Measurements from ENCODE around the gene SARDH. TPM values are rescaled to one million over a fixed set of nuclear protein-coding genes. Genes with fewer than 3 reads are reported as not detected.

SARDH gene
- total and polyA plus RNA-seq, 2 of the 13 experiments (the other 11 are each of a cell fraction or from before 2014, with no cell fraction given) = 11.6 to 34.9 TPM

- Histone ChIP-seq H3K9me3 (ENCODE audit: low read length) (no peaks in the 10 kb centered on the region), H3K79me2 (ENCODE audit: insufficient read depth, low read length) (no peaks in the 10 kb centered on the region), H3K9ac (ENCODE audit: insufficient read depth, low read depth, low read length) (no peak overlapping the region), H2AFZ (ENCODE audit: low read length) (no peak overlapping the region), H3K27ac (ENCODE audit: extremely low read length, insufficient read depth, low read length) (no peak overlapping the region), H3K4me2 (ENCODE audit: low read depth, low read length) (no peak overlapping the region), H3K27me3 (ENCODE audit: control insufficient read depth in 1 of 2, insufficient read depth in 2 of 2, low read length in 2 of 2) (peaks cover 30 to 97% of the 10 kb centered on the region in 2 experiments), H3K36me3 (replicated peaks in 1 of 2; ENCODE audit: control insufficient read depth in 1 of 2, insufficient read depth in 2 of 2, low read length in 2 of 2) (no peaks in the 10 kb centered on the region), H4K20me1 (ENCODE audit: insufficient read depth, low read length) (peaks cover 6% of the 10 kb centered on the region; the same call in 1 of the 2 replicates), H3K4me3 (replicated peaks in 1 of 3; ENCODE audit: insufficient read depth in 1 of 3, low read depth in 2 of 3, low read length in 3 of 3) (no peak overlapping the region), H3K4me1 (ENCODE audit: insufficient read depth, low read length) (no peaks in the 10 kb centered on the region)
- no TSS peak for BruUV-seq (replicated peaks)
- in situ Hi-C loops (cut with HindIII; ENCODE audit: extremely low pct_ligation_motif_present, low pct_unique_long_range_greater_than_20kb) (no loop called here), intact Hi-C loops (cut with micrococcal nuclease; ENCODE audit: unreplicated experiment) (no loop called here)
- ATAC-seq = no peak
- CTCF ChIA-PET (ENCODE audit: low intra/inter-chr PET ratio, low total read pairs) = no interaction called here
- 33% methylated on average over 7 of the region's 8 CpGs for WGBS (ENCODE audit: low lambda C conversion rate)
- FAIRE-seq = no peak
- POLR2A ChIA-PET = no interaction called here
- no peak for DNase-seq (ENCODE audit: low spot score)
- TF ChIP-seq ARHGAP35 (CRISPR knock-in tag; IDR thresholded peaks at IDR 0.05; ENCODE audit: borderline replicate concordance) (no peak), YY1 (IDR thresholded peaks at IDR 0.05; ENCODE audit: insufficient read depth, insufficient replicate concordance, low read depth, low read length) (no peak), HNF4A (CRISPR knock-in tag; IDR thresholded peaks at IDR 0.05) (no peak), IRX3 (CRISPR knock-in tag; IDR thresholded peaks at IDR 0.05; ENCODE audit: borderline replicate concordance, low read depth) (no peak), ZNF792 (CRISPR knock-in tag; IDR thresholded peaks at IDR 0.05) (no peak)
Observed at GRCh38 chr9:133638076-133638475, 100.1 kb downstream of the SARDH start.

DNA sequence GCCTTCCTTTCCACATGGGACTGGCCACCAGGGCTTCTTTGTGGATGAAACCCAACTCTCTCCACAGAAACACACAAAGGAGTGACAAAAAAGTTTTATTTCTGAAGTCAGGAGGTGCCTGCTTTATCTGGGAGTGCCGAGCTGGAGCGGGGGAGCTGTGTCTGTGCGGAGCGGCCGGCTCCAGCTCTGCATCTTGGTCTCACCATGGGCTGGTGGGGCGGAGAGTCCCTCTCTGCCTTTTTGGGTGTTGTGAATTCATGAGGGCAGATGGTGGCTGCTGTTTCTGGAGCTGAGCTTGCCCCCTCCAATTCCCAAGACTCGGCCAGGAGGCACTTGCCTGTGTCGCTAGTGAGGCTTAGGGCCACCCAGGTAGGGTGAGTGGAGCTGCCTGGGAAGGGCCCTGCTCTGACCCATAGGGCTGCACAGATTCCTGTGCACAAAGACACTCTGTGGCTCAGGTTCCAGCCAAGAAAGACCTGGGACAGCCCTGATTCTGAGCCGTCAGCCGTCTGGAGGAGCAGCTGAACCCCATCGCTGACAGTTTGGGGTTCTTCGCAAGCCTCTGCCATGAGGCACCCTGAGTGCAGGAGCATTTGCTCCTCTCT, 100.6 kb downstream of the SARDH start:
- no peaks in the 10 kb centered on the region for H3K4me1 ChIP-seq (ENCODE audit: insufficient read depth, low read length)
- no peak overlapping the region for H3K27ac ChIP-seq (ENCODE audit: extremely low read length, insufficient read depth, low read length)
- TF ChIP-seq ZNF605 (CRISPR knock-in tag; IDR thresholded peaks at IDR 0.05) = no peak
- no peaks in the 10 kb centered on the region for H3K36me3 ChIP-seq (replicated peaks in 1 of 2; ENCODE audit: control insufficient read depth in 1 of 2, insufficient read depth in 2 of 2, low read length in 2 of 2)
- POLR2A ChIA-PET = no interaction called here
- peaks cover 31 to 96% of the 10 kb centered on the region in 2 experiments for H3K27me3 ChIP-seq (ENCODE audit: control insufficient read depth in 1 of 2, insufficient read depth in 2 of 2, low read length in 2 of 2)
- intact Hi-C loops (cut with micrococcal nuclease; ENCODE audit: unreplicated experiment) = no loop called here
- WGBS (ENCODE audit: low lambda C conversion rate) = 13% methylated on average over 6 of the region's 12 CpGs
- in situ Hi-C loops (cut with HindIII; ENCODE audit: extremely low pct_ligation_motif_present, low pct_unique_long_range_greater_than_20kb) = no loop called here
- peaks cover 6% of the 10 kb centered on the region; the same call in 1 of the 2 replicates for H4K20me1 ChIP-seq (ENCODE audit: insufficient read depth, low read length)
- no peak overlapping the region for H3K4me3 ChIP-seq (replicated peaks in 1 of 3; ENCODE audit: insufficient read depth in 1 of 3, low read depth in 2 of 3, low read length in 3 of 3)
- H3K79me2 ChIP-seq (ENCODE audit: insufficient read depth, low read length) = no peaks in the 10 kb centered on the region
- FAIRE-seq = no peak
- H2AFZ ChIP-seq (ENCODE audit: low read length) = no peak overlapping the region
- CTCF ChIA-PET (ENCODE audit: low intra/inter-chr PET ratio, low total read pairs) = no interaction called here
- no TSS peak for BruUV-seq (replicated peaks)
- ATAC-seq = peak; percentile 26; the same call in 1 of the 3 replicates
- no peak for DNase-seq (ENCODE audit: low spot score)
- no peak overlapping the region for H3K4me2 ChIP-seq (ENCODE audit: low read depth, low read length)
- no peaks in the 10 kb centered on the region for H3K9me3 ChIP-seq (ENCODE audit: low read length)
- H3K9ac ChIP-seq (ENCODE audit: insufficient read depth, low read depth, low read length) = no peak overlapping the region
